HEK293 (cell line): ENCODE results near the gene SSC4D.
"Not testable (repeated sequence)": the region's sequence is repeated elsewhere in the genome, so short reads cannot be mapped to it uniquely, and the experiment has no call there.

Source experiments
- CTCF ChIP-seq: fragments of 450-650 bp; formaldehyde crosslinking; IDR thresholded peaks from 2 replicates; pipeline ENCODE4 v1.5.1; 2016; ENCODE audit warnings: missing biosample characterization, missing genetic modification characterization
- EGR2 ChIP-seq: fragments of 450-650 bp; formaldehyde crosslinking; IDR thresholded peaks from 2 replicates; pipeline ENCODE4 v1.5.1; 2016; ENCODE audit warnings: low read depth, missing biosample characterization, missing genetic modification characterization
- GLIS1 ChIP-seq: fragments of 450-650 bp; formaldehyde crosslinking; IDR thresholded peaks from 2 replicates; pipeline ENCODE4 v1.5.1; 2016; ENCODE audit warnings: missing biosample characterization, missing genetic modification characterization
- ZBTB10 ChIP-seq: fragments of 450-650 bp; formaldehyde crosslinking; IDR thresholded peaks from 2 replicates; pipeline ENCODE4 v1.5.1; 2016; ENCODE audit warnings: missing biosample characterization, missing genetic modification characterization
- ZBTB21 ChIP-seq: fragments of 450-650 bp; formaldehyde crosslinking; IDR thresholded peaks from 2 replicates; pipeline ENCODE4 v1.5.1; 2017; ENCODE audit warnings: missing biosample characterization, missing genetic modification characterization

- TF ChIP-seq ZBTB10, EGR2, GLIS1, CTCF, ZBTB21 (tag by site-specific recombination): not testable (repeated sequence)
These were observed 29.8 kb upstream of the SSC4D start for GRCh38 chr7:76439120-76439888.
